GM08714 (cell line): Measurements from ENCODE around the gene TMEM213.

Source experiments
- H3K4me3 ChIP-seq: fragments of 200-500 bp; sonication (Bioruptor generic); 2 replicates; pipeline ENCODE4 v1.5.1; 2014; ENCODE audit warnings: mild to moderate bottlenecking, low read length, inconsistent platforms
- ZNF274 ChIP-seq: IDR thresholded peaks from 2 replicates; pipeline ENCODE4 v1.6.1; 2012; ENCODE audit warnings: mild to moderate bottlenecking, low read depth, low read length

TMEM213 gene

GRCh38 chr7:138886501-138886917 is 88.7 kb downstream of the TMEM213 start:
- H3K4me3 ChIP-seq = no peak overlapping the region
- TF ChIP-seq ZNF274 = no peak

GRCh38 chr7:138887085-138887710 is 89.4 kb downstream of the TMEM213 start:
- no peak overlapping the region for H3K4me3 ChIP-seq
- TF ChIP-seq ZNF274 = no peak
